Chondrocyte (in vitro differentiated cells): ENCODE measurements around the gene RMND5B. TPM values are rescaled to one million over a fixed set of nuclear protein-coding genes. Genes with fewer than 3 reads are reported as not detected.

Experiments used
- DNase-seq: peaks from one replicate; pipeline ENCODE4 v3.0.0; 2021; ENCODE audit warnings: mixed read lengths, low spot score
- H3K27ac Mint-ChIP-seq: one replicate; pipeline ENCODE4 v1.8.0; 2021; ENCODE audit warnings: mild to moderate bottlenecking, moderate library complexity, mixed read lengths; ENCODE audit not compliant: unreplicated experiment
- H3K27me3 Mint-ChIP-seq: 2 replicates; pipeline ENCODE4 v1.8.0; 2021; ENCODE audit warnings: low read depth, mixed read lengths
- H3K36me3 Mint-ChIP-seq: 2 replicates; pipeline ENCODE4 v1.8.0; 2021; ENCODE audit warnings: low read depth, mixed read lengths
- H3K4me1 Mint-ChIP-seq: 2 replicates; pipeline ENCODE4 v1.8.0; 2021; ENCODE audit warnings: low read depth, mild to moderate bottlenecking, mixed read lengths
- H3K4me3 Mint-ChIP-seq: one replicate; pipeline ENCODE4 v1.8.0; 2021; ENCODE audit warnings: mild to moderate bottlenecking, moderate library complexity, mixed read lengths; ENCODE audit not compliant: unreplicated experiment
- H3K9me3 Mint-ChIP-seq: 2 replicates; pipeline ENCODE4 v1.8.0; 2021; ENCODE audit warnings: low read depth, mixed read lengths
- CTCF ChIP-seq: fragments of 200-600 bp; sonication (generic); IDR thresholded peaks from 2 replicates; pipeline ENCODE4 v1.5.0; 2021; ENCODE audit warnings: antibody characterized with exemption, mild to moderate bottlenecking, moderate library complexity
- total RNA-seq: library from RNA; stranded (reverse); gene quantifications from 3 replicates; pipeline ENCODE4 v1.2.1, GENCODE V29; 2021

Gene RMND5B
- total RNA-seq, 1 donor from 2014 or later: 26.8 TPM

GRCh38 chr5:178150977-178151734, 20.3 kb downstream of the RMND5B start:
- H3K27me3 Mint-ChIP-seq: no peaks in the 10 kb centered on the region
- peaks cover 18% of the 10 kb centered on the region for H3K36me3 Mint-ChIP-seq
- peaks cover 29% of the 10 kb centered on the region for H3K4me1 Mint-ChIP-seq
- no peaks in the 10 kb centered on the region for H3K9me3 Mint-ChIP-seq
- H3K4me3 Mint-ChIP-seq: peak overlapping the region; percentile 30
- H3K27ac Mint-ChIP-seq: peak overlapping the region; percentile 12
- TF ChIP-seq CTCF: peak; percentile 33
- DNase-seq: no peak

- DNase-seq: no peak
- Mint-ChIP-seq H3K27ac (peak overlapping the region; percentile 94), H3K9me3 (no peaks in the 10 kb centered on the region), H3K4me3 (peak overlapping the region; percentile 95), H3K27me3 (no peaks in the 10 kb centered on the region), H3K36me3 (peaks cover 10% of the 10 kb centered on the region), H3K4me1 (peaks cover 29% of the 10 kb centered on the region)
- TF ChIP-seq CTCF: no peak
Observed at GRCh38 chr5:178152491-178153444, 22.0 kb downstream of the RMND5B start.

- Mint-ChIP-seq H3K36me3 (peaks cover 5% of the 10 kb centered on the region), H3K27me3 (no peaks in the 10 kb centered on the region), H3K4me1 (peaks cover 29% of the 10 kb centered on the region), H3K9me3 (no peaks in the 10 kb centered on the region), H3K4me3 (peak within 1 kb of the TSS; percentile 95), H3K27ac (peak within 1 kb of the TSS; percentile 94)
- DNase-seq: peak; percentile 99
- TF ChIP-seq CTCF: no peak
Observed at GRCh38 chr5:178153530-178154340, 22.9 kb downstream of the RMND5B start, which contains the start of gene NHP2. Gene NHP2, minus strand, starts transcription at chr5:178153885. Its CDS starts 68 bp downstream, at chr5:178153817.

GRCh38 chr5:178155065-178155464, 24.3 kb downstream of the RMND5B start:
- Mint-ChIP-seq H3K4me1 (peaks cover 29% of the 10 kb centered on the region), H3K4me3 (no peak overlapping the region), H3K27me3 (no peaks in the 10 kb centered on the region), H3K36me3 (peaks cover 5% of the 10 kb centered on the region), H3K9me3 (no peaks in the 10 kb centered on the region), H3K27ac (no peak overlapping the region)
- no peak for DNase-seq
- no peak for TF ChIP-seq CTCF
